PC-3 (cell line): ENCODE results near the gene DTWD2.

Experiments used
- EZH2 ChIP-seq: fragments of 300-600 bp; sonication (generic); IDR thresholded peaks from one replicate; pipeline ENCODE4 v1.6.1; 2017; ENCODE audit warnings: antibody characterized with exemption, mild to moderate bottlenecking, low read length; ENCODE audit not compliant: unreplicated experiment
- TF ChIP-seq, protein P1 (sequence below): fragments of 300-600 bp; sonication (generic); conservative IDR thresholded peaks from 2 replicates; pipeline ENCODE4 v1.5.1; 2017; ENCODE audit warnings: antibody characterized with exemption, low read depth, mild to moderate bottlenecking, low read length

GRCh38 chr5:118854819-118855218, 133.5 kb downstream of the DTWD2 start:
- TF ChIP-seq, protein P1, sequence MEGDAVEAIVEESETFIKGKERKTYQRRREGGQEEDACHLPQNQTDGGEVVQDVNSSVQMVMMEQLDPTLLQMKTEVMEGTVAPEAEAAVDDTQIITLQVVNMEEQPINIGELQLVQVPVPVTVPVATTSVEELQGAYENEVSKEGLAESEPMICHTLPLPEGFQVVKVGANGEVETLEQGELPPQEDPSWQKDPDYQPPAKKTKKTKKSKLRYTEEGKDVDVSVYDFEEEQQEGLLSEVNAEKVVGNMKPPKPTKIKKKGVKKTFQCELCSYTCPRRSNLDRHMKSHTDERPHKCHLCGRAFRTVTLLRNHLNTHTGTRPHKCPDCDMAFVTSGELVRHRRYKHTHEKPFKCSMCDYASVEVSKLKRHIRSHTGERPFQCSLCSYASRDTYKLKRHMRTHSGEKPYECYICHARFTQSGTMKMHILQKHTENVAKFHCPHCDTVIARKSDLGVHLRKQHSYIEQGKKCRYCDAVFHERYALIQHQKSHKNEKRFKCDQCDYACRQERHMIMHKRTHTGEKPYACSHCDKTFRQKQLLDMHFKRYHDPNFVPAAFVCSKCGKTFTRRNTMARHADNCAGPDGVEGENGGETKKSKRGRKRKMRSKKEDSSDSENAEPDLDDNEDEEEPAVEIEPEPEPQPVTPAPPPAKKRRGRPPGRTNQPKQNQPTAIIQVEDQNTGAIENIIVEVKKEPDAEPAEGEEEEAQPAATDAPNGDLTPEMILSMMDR, result no peak
- no peak for TF ChIP-seq EZH2
